GM12878 (cell line): ENCODE results near the gene CD93. TPM values are rescaled to one million over a fixed set of nuclear protein-coding genes. Genes with fewer than 3 reads are reported as not detected.

Experiments used
- ATAC-seq: fragments of 200-7000 bp; cut with Tn5 transposase; 3 replicates; pipeline ENCODE4 v1.9.1; 2020; ENCODE audit warnings: mild to moderate bottlenecking, moderate library complexity
- BruUV-seq: library from RNA; stranded (reverse); fragments of 400-500 nt; replicated peaks from 2 replicates; lab custom pipeline; 2021; lab: Mats Ljungman, UMichigan
- CTCF ChIA-PET: fragments of 300-600 bp; sonication (Branson Sonifier 250); formaldehyde crosslinking; extraction: SDS; loops from one replicate; lab custom pipeline; 2021; ENCODE audit warnings: inconsistent platforms; lab: Yijun Ruan, JAX
- POLR2A ChIA-PET: fragments of 350-600 bp; formaldehyde crosslinking; extraction: SDS; loops from one replicate; lab custom pipeline; 2021; ENCODE audit warnings: inconsistent platforms; lab: Charles Lee
- RAD21 ChIA-PET: fragments of 300-600 bp; sonication (Branson Sonifier 250); formaldehyde crosslinking; loops from one replicate; lab custom pipeline; 2023; ENCODE audit warnings: antibody characterized with exemption; ENCODE audit not compliant: unreplicated experiment; lab: Charles Lee
- SMC1A ChIA-PET: fragments of 300-600 bp; sonication (Branson Sonifier 250); formaldehyde crosslinking; loops from one replicate; lab custom pipeline; 2023; ENCODE audit not compliant: unreplicated experiment, uncharacterized antibody; lab: Charles Lee
- DNase-seq: peaks from one replicate; pipeline ENCODE4 v3.0.0-alpha.2; 2011; ENCODE audit warnings: low read depth, low spot score
- FAIRE-seq: peaks from 3 replicates; lab custom pipeline; 2011; peaks lifted over from hg19 to GRCh38; lab: Jason Lieb, UNC
- H2AFZ ChIP-seq: 2 replicates; pipeline ENCODE4 v1.6.0; 2011; ENCODE audit warnings: low read depth, low read length, control low read depth; ENCODE audit not compliant: control insufficient read depth
- H3K27ac ChIP-seq: 2 replicates; pipeline ENCODE4 v1.5.1; 2011; ENCODE audit warnings: control low read depth; ENCODE audit not compliant: control insufficient read depth, insufficient read depth
- H3K27me3 ChIP-seq, 2 experiments: replicated peaks in 1 of 2; 2 replicates each; pipeline versions ENCODE4 v1.6.0 to v1.6.1; 2011; ENCODE audit warnings: low read length in 1 of 2; ENCODE audit not compliant: control insufficient read depth in 2 of 2, insufficient read depth in 2 of 2
- H3K36me3 ChIP-seq, 2 experiments: 2 replicates each; pipeline ENCODE4 v1.5.1; 2011; ENCODE audit warnings: low read length in 1 of 2; ENCODE audit not compliant: control insufficient read depth in 2 of 2, insufficient read depth in 2 of 2
- H3K4me1 ChIP-seq: 2 replicates; pipeline ENCODE4 v1.6.1; 2011; ENCODE audit warnings: mild to moderate bottlenecking, low read length, moderate library complexity, mixed read lengths; ENCODE audit not compliant: control insufficient read depth, insufficient read depth
- H3K4me2 ChIP-seq: 2 replicates; pipeline ENCODE4 v1.6.0; 2011; ENCODE audit warnings: control low read depth; ENCODE audit not compliant: control insufficient read depth, insufficient read depth
- H3K4me3 ChIP-seq: fragments of 200-600 bp; sonication (generic); 2 replicates; pipeline ENCODE4 v1.5.1; 2016
- H3K79me2 ChIP-seq: 2 replicates; pipeline ENCODE4 v1.6.0; 2011; ENCODE audit warnings: low read length; ENCODE audit not compliant: control insufficient read depth, insufficient read depth
- H3K9ac ChIP-seq: 2 replicates; pipeline ENCODE4 v1.8.0; 2011; ENCODE audit warnings: low read length, control low read depth, mixed read lengths; ENCODE audit not compliant: control insufficient read depth, insufficient read depth
- H3K9me3 ChIP-seq: replicated peaks from 3 replicates; pipeline ENCODE4 v1.5.1; 2011; ENCODE audit warnings: mild to moderate bottlenecking, low read length; ENCODE audit not compliant: control insufficient read depth, insufficient read depth
- H4K20me1 ChIP-seq: 2 replicates; pipeline ENCODE4 v1.6.0; 2011; ENCODE audit not compliant: control insufficient read depth, insufficient read depth
- ATF7 ChIP-seq: fragments of 450-650 bp; IDR thresholded peaks from 2 replicates; pipeline ENCODE4 v1.6.1; 2016; ENCODE audit warnings: low read depth, mild to moderate bottlenecking
- BCL11A ChIP-seq: IDR thresholded peaks from 2 replicates; pipeline ENCODE4 v1.6.1; 2011; ENCODE audit warnings: low read depth, low read length
- CBX5 ChIP-seq: sonication (generic); IDR thresholded peaks from 2 replicates; pipeline ENCODE4 v1.6.1; 2016; ENCODE audit warnings: low read depth, moderate library complexity, mild to moderate bottlenecking, inconsistent platforms
- DPF2 ChIP-seq: fragments of 450-650 bp; IDR thresholded peaks from 2 replicates; pipeline ENCODE4 v1.6.1; 2017; ENCODE audit warnings: mild to moderate bottlenecking
- HCFC1 ChIP-seq: fragments of 150-350 bp; IDR thresholded peaks from 2 replicates; pipeline ENCODE4 v1.6.1; 2014; ENCODE audit warnings: low read length
- IKZF1 ChIP-seq: fragments of 450-650 bp; conservative IDR thresholded peaks from 2 replicates; pipeline ENCODE4 v1.6.1; 2017; ENCODE audit warnings: antibody characterized with exemption, mild to moderate bottlenecking
- JUNB ChIP-seq: IDR thresholded peaks from 2 replicates; pipeline ENCODE4 v1.6.1; 2016; ENCODE audit warnings: antibody characterized with exemption, mild to moderate bottlenecking
- MTA3 ChIP-seq: IDR thresholded peaks from 2 replicates; pipeline ENCODE4 v1.6.1; 2012; ENCODE audit warnings: low read length, inconsistent platforms, borderline replicate concordance
- NRF1 ChIP-seq: conservative IDR thresholded peaks from 2 replicates; pipeline ENCODE4 v1.6.1; 2011; ENCODE audit warnings: mild to moderate bottlenecking, low read depth, low read length, improper control_type of control experiment
- POU2F2 ChIP-seq: IDR thresholded peaks from 3 replicates; pipeline ENCODE4 v1.6.1; 2011; ENCODE audit warnings: low read depth, mild to moderate bottlenecking, low read length, borderline replicate concordance
- TCF7 ChIP-seq: IDR thresholded peaks from 2 replicates; pipeline ENCODE4 v1.6.1; 2014; ENCODE audit warnings: antibody characterized with exemption, borderline replicate concordance
- ZNF24 ChIP-seq: fragments of 450-650 bp; IDR thresholded peaks from 2 replicates; pipeline ENCODE4 v1.6.1; 2017; ENCODE audit warnings: antibody characterized with exemption, mild to moderate bottlenecking
- in situ Hi-C: fragments of 300-500 bp; cut with MboI; formaldehyde crosslinking; loops from 9 replicates; pipeline ENCODE4 v1.14.3; 2018; ENCODE audit warnings: mixed read lengths
- intact Hi-C: fragments of 100-400 bp; cut with micrococcal nuclease; formaldehyde crosslinking; loops from one replicate; pipeline ENCODE4 v1.14.2; 2022; ENCODE audit not compliant: unreplicated experiment
- polyA plus RNA-seq, 11 experiments: library from polyadenylated mRNA; depleted of rRNA in 4 of 11; unstranded in 6 of 11; stranded (reverse) in 5 of 11; fragments of >200 nt; fragmentation: Nextera tagmentation in 4 of 11; fragmentation: Illumina TruSeq in 1 of 11; extraction: Ambion mirVana in 4 of 11; extraction: Trizol in 1 of 11; gene quantifications; 1 replicate in 1 of 11; 2 replicates in 10 of 11; pipeline versions ENCODE4 v1.2.1 to v1.2.3, GENCODE V29; 2011 to 2016; ENCODE audit warnings: inconsistent platforms in 2 of 11, missing spikeins in 2 of 11, low read depth in 1 of 11
- total RNA-seq, 4 experiments: library from RNA; depleted of rRNA in 3 of 4; stranded (reverse); fragments of >200 nt in 3 of 4; fragmentation: Illumina TruSeq in 1 of 4; extraction: Trizol in 1 of 4; gene quantifications; 2 replicates each; pipeline versions ENCODE4 v1.2.1 to v1.2.3, GENCODE V29; 2013 to 2021
- TF ChIP-seq, protein P1 (sequence below): IDR thresholded peaks from 2 replicates; pipeline ENCODE4 v1.6.1; 2012; ENCODE audit warnings: low read length, inconsistent platforms
- TF ChIP-seq, protein P2 (sequence below): fragments of 450-650 bp; IDR thresholded peaks from 2 replicates; pipeline ENCODE4 v1.6.1; 2014; ENCODE audit warnings: mild to moderate bottlenecking

The CD93 gene
- total and polyA plus RNA-seq, 10 of the 15 experiments (the other 5 are each of a cell fraction or from before 2014, with no cell fraction given) = 0.20 to 2.7 (median 0.92) TPM

GRCh38 chr20:23063168-23063567 lies 23.0 kb downstream of the CD93 start (continued):
- TF ChIP-seq, protein P1, sequence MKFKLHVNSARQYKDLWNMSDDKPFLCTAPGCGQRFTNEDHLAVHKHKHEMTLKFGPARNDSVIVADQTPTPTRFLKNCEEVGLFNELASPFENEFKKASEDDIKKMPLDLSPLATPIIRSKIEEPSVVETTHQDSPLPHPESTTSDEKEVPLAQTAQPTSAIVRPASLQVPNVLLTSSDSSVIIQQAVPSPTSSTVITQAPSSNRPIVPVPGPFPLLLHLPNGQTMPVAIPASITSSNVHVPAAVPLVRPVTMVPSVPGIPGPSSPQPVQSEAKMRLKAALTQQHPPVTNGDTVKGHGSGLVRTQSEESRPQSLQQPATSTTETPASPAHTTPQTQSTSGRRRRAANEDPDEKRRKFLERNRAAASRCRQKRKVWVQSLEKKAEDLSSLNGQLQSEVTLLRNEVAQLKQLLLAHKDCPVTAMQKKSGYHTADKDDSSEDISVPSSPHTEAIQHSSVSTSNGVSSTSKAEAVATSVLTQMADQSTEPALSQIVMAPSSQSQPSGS = no peak
- no peak for TF ChIP-seq NRF1
- no peak for TF ChIP-seq ZNF24
- TF ChIP-seq CBX5 = no peak
- no peak for TF ChIP-seq POU2F2
- TF ChIP-seq ATF7 = no peak
- no peak for TF ChIP-seq MTA3
- no peak for TF ChIP-seq IKZF1
- no peak for TF ChIP-seq BCL11A
- TF ChIP-seq, protein P2, sequence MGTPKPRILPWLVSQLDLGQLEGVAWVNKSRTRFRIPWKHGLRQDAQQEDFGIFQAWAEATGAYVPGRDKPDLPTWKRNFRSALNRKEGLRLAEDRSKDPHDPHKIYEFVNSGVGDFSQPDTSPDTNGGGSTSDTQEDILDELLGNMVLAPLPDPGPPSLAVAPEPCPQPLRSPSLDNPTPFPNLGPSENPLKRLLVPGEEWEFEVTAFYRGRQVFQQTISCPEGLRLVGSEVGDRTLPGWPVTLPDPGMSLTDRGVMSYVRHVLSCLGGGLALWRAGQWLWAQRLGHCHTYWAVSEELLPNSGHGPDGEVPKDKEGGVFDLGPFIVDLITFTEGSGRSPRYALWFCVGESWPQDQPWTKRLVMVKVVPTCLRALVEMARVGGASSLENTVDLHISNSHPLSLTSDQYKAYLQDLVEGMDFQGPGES = no peak
- TF ChIP-seq, all 136 proteins: peak for 0

DNA sequence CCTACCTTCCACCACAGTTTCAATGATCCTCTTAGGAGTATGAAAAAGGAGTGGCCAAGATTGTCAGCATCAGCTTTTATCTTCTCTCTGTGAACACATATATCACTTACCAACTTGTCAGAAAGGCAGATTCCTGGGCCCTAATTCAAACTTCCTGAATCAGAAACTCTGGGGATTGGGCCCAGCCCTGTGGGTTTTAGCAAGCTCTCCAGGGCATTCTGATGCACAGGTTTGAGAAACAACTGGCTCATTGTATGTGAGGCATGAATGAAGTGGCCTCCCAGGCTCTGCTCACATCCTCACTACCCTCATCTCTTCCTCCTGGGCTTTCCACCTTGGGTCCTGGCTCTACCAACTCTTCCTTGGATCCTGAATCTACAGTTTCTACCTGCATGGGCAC lies 23.5 kb downstream of the CD93 start:
- no TSS peak for BruUV-seq
- ChIA-PET POLR2A (no interaction called here), CTCF (interaction anchor here (0.7 to 3.6 kb wide), 4 partner anchors 12 to 172 kb away, joined by 3 to 19 read pairs (median 9); no protein-coding TSS in a partner anchor)

More for the DNA sequence above, 23.5 kb downstream of the CD93 start:
- H3K36me3 ChIP-seq = no peaks in the 10 kb centered on the region
- in situ Hi-C loops (no loop called here), intact Hi-C loops (loop anchor here (5.0 kb wide), 1 partner anchor 130 kb away; no protein-coding TSS in a partner anchor)
- ATAC-seq (no peak), DNase-seq (no peak), FAIRE-seq (no peak)
- H3K4me3 ChIP-seq = no peak overlapping the region
- SMC1A ChIA-PET = interaction anchor here (1.1 to 6.6 kb wide), 7 partner anchors 9 to 43 kb away, joined by 3 to 27 read pairs (median 8); partner anchors contain the start of gene CD93
- H4K20me1 ChIP-seq = no peaks in the 10 kb centered on the region
- TF ChIP-seq JUNB (no peak), DPF2 (no peak), TCF7 (no peak), HCFC1 (no peak)
- H3K4me2 ChIP-seq = no peak overlapping the region
- RAD21 ChIA-PET = interaction anchor here (1.5 kb wide), 1 partner anchor 172 kb away, joined by 3 read pairs; no protein-coding TSS in a partner anchor
- no peak overlapping the region for H2AFZ ChIP-seq
- H3K27ac ChIP-seq = no peak overlapping the region
- no peaks in the 10 kb centered on the region for H3K27me3 ChIP-seq
- no peak overlapping the region for H3K9ac ChIP-seq
- H3K9me3 ChIP-seq = no peaks in the 10 kb centered on the region
- no peaks in the 10 kb centered on the region for H3K4me1 ChIP-seq
- H3K79me2 ChIP-seq = no peaks in the 10 kb centered on the region
